ENCODE data around the gene DSC1. TPM values are rescaled to one million over a fixed set of nuclear protein-coding genes. Genes with fewer than 3 reads are reported as not detected.

Gene DSC1
- total RNA-seq, 2 donors from 2014 or later, result not detected

DNA sequence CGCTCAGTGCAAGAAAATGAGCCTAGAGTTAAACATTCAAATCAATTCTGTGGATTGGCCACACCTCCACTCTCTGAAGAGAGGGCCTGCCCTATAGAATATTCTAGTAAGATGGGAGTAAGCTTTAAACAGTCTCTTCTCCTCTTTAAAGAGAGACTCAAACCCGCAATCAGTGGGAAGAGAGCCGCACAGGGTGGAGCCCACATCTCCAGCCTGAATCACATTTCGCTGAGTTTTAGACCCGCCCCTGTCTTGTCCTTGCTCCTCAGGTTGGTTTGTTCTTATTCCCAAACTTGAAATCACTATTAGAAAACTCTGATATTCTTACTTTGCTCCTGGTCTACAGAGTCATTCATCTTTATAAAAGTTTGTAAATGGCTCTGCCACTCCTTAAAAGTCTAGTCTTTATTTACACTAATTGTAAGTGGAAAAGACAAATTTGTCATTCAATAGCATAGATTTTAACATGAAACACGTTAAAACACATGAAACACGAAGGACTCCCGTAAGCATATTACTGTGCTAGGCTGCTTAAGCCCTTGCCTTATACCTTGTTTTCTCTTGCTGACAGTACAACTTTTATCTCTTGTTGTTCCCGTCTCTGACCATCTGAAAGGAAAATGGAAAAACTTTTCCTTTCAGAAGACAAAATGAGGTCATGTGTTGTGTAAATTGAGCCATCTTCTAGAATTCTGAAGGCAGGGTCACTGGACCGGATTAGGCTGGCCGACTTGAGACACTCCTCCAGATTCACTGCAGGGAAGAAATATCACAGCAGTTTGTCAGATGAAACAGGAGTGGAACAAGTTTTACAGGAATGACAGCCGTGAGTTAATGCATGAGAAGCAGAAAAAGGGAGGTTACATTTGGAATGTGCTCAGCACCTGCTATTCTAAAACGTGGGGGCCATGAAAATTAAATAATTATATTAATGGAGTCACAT lies 5.6 kb downstream of the DSC1 start:
- no peaks in the 10 kb centered on the region for H3K27me3 Mint-ChIP-seq (ENCODE audit: insufficient read depth)
- Histone ChIP-seq H3K27ac (ENCODE audit: low read depth, low read length) (no peak overlapping the region), H3K9me3 (ENCODE audit: control insufficient read depth, low read length) (no peaks in the 10 kb centered on the region), H3K4me3 (ENCODE audit: low read length) (no peak overlapping the region), H3K36me3 (ENCODE audit: control insufficient read depth, insufficient read depth, low read length) (no peaks in the 10 kb centered on the region), H3K4me1 (ENCODE audit: control insufficient read depth, insufficient read depth, low read length) (no peaks in the 10 kb centered on the region), H3K9ac (ENCODE audit: extremely low read depth, low read length, poor library complexity, severe bottlenecking) (no peak overlapping the region), H3K27me3 (ENCODE audit: control insufficient read depth, insufficient read depth, low read length, poor library complexity, severe bottlenecking) (no peaks in the 10 kb centered on the region)
- TF ChIP-seq, protein P1, sequence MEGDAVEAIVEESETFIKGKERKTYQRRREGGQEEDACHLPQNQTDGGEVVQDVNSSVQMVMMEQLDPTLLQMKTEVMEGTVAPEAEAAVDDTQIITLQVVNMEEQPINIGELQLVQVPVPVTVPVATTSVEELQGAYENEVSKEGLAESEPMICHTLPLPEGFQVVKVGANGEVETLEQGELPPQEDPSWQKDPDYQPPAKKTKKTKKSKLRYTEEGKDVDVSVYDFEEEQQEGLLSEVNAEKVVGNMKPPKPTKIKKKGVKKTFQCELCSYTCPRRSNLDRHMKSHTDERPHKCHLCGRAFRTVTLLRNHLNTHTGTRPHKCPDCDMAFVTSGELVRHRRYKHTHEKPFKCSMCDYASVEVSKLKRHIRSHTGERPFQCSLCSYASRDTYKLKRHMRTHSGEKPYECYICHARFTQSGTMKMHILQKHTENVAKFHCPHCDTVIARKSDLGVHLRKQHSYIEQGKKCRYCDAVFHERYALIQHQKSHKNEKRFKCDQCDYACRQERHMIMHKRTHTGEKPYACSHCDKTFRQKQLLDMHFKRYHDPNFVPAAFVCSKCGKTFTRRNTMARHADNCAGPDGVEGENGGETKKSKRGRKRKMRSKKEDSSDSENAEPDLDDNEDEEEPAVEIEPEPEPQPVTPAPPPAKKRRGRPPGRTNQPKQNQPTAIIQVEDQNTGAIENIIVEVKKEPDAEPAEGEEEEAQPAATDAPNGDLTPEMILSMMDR (conservative IDR thresholded peaks at IDR 0.05), result no peak
- H3K36me3 Mint-ChIP-seq (ENCODE audit: low read depth), result no peaks in the 10 kb centered on the region
- H3K4me3 Mint-ChIP-seq, result no peak overlapping the region
- WGBS, 2 experiments (ENCODE audit: insufficient coverage in 1 of 2, insufficient read length in 1 of 2), result 87 to 93% methylated on average over 9 to 13 of the region's 13 CpGs
- DNase-seq, result no peak
- peaks cover 3% of the 10 kb centered on the region for H3K4me1 Mint-ChIP-seq
- H3K9me3 Mint-ChIP-seq, result no peaks in the 10 kb centered on the region
- no peak overlapping the region for H3K27ac Mint-ChIP-seq

DNA sequence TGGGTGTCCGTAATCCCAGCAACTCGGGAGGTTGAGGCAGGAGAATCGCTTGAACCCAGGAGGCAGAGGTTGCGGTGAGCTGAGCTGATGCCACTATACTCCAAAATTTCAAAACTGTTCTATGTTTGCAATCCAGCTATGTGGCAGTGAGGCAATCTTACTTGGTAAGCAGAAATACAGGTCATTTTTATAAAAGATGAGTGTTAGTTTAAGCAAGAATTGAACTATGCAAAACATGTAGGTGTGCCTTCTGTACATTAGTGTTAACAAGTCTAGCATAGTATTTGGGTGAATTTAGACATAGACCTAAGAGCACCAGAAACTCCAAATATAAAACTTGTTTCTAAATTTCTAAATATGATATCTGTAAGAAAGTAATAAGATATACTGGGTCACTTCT lies 7.2 kb downstream of the DSC1 start:
- no peak overlapping the region for H3K27ac Mint-ChIP-seq
- no peaks in the 10 kb centered on the region for H3K9me3 Mint-ChIP-seq
- Histone ChIP-seq H3K9ac (ENCODE audit: extremely low read depth, low read length, poor library complexity, severe bottlenecking) (no peak overlapping the region), H3K36me3 (ENCODE audit: control insufficient read depth, insufficient read depth, low read length) (no peaks in the 10 kb centered on the region), H3K27ac (ENCODE audit: low read depth, low read length) (no peak overlapping the region), H3K4me3 (ENCODE audit: low read length) (no peak overlapping the region), H3K9me3 (ENCODE audit: control insufficient read depth, low read length) (no peaks in the 10 kb centered on the region), H3K27me3 (ENCODE audit: control insufficient read depth, insufficient read depth, low read length, poor library complexity, severe bottlenecking) (no peaks in the 10 kb centered on the region), H3K4me1 (ENCODE audit: control insufficient read depth, insufficient read depth, low read length) (no peaks in the 10 kb centered on the region)
- TF ChIP-seq, protein P1 (conservative IDR thresholded peaks at IDR 0.05), result no peak
- no peaks in the 10 kb centered on the region for H3K36me3 Mint-ChIP-seq (ENCODE audit: low read depth)
- H3K4me3 Mint-ChIP-seq, result no peak overlapping the region
- peaks cover 3% of the 10 kb centered on the region for H3K4me1 Mint-ChIP-seq
- WGBS, 2 experiments (ENCODE audit: insufficient coverage in 1 of 2, insufficient read length in 1 of 2), result 80% methylated on average over 4 of the region's 4 CpGs; no CpG with 5 or more reads in 1 of the 2 experiments
- no peak for DNase-seq
- H3K27me3 Mint-ChIP-seq (ENCODE audit: insufficient read depth), result no peaks in the 10 kb centered on the region

DNA sequence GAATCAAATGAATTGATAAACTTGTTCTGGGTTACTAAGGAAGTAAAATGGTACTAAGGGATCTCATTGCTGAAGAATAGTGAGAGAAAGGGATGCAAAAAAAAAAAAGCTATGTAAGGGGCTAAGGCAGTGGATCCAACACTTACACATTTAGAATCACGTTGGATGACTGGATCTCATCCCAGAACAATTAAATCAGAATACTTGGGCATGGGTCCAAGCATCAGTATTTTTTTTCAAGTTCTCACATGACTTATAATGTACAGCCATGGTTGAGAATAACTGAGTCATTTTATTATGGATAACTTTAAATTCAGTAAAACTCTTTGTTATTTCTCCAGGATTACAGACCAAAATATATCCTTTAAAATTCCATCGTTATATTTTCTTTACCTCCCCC lies 8.5 kb downstream of the DSC1 start:
- DNase-seq, result no peak
- Mint-ChIP-seq H3K9me3 (no peaks in the 10 kb centered on the region), H3K27me3 (ENCODE audit: insufficient read depth) (no peaks in the 10 kb centered on the region), H3K4me3 (no peak overlapping the region), H3K36me3 (ENCODE audit: low read depth) (no peaks in the 10 kb centered on the region), H3K27ac (no peak overlapping the region), H3K4me1 (peaks cover 3% of the 10 kb centered on the region)
- no peak overlapping the region for H3K4me3 ChIP-seq (ENCODE audit: low read length)
- H3K27me3 ChIP-seq (ENCODE audit: control insufficient read depth, insufficient read depth, low read length, poor library complexity, severe bottlenecking), result no peaks in the 10 kb centered on the region
- no peaks in the 10 kb centered on the region for H3K36me3 ChIP-seq (ENCODE audit: control insufficient read depth, insufficient read depth, low read length)
- WGBS, 2 experiments (ENCODE audit: insufficient coverage in 1 of 2, insufficient read length in 1 of 2), result 79 to 83% methylated on average over 1 of the region's 2 CpGs
- H3K4me1 ChIP-seq (ENCODE audit: control insufficient read depth, insufficient read depth, low read length), result no peaks in the 10 kb centered on the region
- H3K9ac ChIP-seq (ENCODE audit: extremely low read depth, low read length, poor library complexity, severe bottlenecking), result no peak overlapping the region
- TF ChIP-seq, protein P1 (conservative IDR thresholded peaks at IDR 0.05), result no peak
- no peak overlapping the region for H3K27ac ChIP-seq (ENCODE audit: low read depth, low read length)
- no peaks in the 10 kb centered on the region for H3K9me3 ChIP-seq (ENCODE audit: control insufficient read depth, low read length)

Data from endodermal cell (in vitro differentiated cells).